Loucy (cell line): ENCODE results near the gene DES.

Experiments
- H2AFZ ChIP-seq: fragments of 200-600 bp; sonication (generic); 2 replicates; pipeline ENCODE4 v1.6.0; 2016; ENCODE audit warnings: antibody characterized with exemption, mild to moderate bottlenecking, low read length, moderate library complexity
- H3F3A ChIP-seq: fragments of 200-600 bp; 2 replicates; pipeline ENCODE4 v1.6.0; 2016; ENCODE audit warnings: antibody characterized with exemption, low read depth, mild to moderate bottlenecking
- H3K27me3 ChIP-seq: fragments of 200-600 bp; sonication (generic); 2 replicates; pipeline ENCODE4 v1.6.1; 2014; ENCODE audit warnings: low read length, mild to moderate bottlenecking; ENCODE audit not compliant: insufficient read depth, poor library complexity, severe bottlenecking
- H3K36me3 ChIP-seq: fragments of 200-600 bp; sonication (generic); 2 replicates; pipeline ENCODE4 v1.6.1; 2016; ENCODE audit warnings: low read length; ENCODE audit not compliant: insufficient read depth
- H3K4me1 ChIP-seq: fragments of 200-600 bp; sonication (generic); 2 replicates; pipeline ENCODE4 v1.5.1; 2014; ENCODE audit warnings: low read length, mild to moderate bottlenecking; ENCODE audit not compliant: insufficient read depth, poor library complexity, severe bottlenecking
- H3K4me2 ChIP-seq: fragments of 200-600 bp; sonication (generic); 2 replicates; pipeline ENCODE4 v1.6.0; 2014; ENCODE audit warnings: antibody characterized with exemption, low read length, low read depth, mild to moderate bottlenecking; ENCODE audit not compliant: poor library complexity, severe bottlenecking
- H3K4me3 ChIP-seq: fragments of 200-600 bp; sonication (generic); 2 replicates; pipeline ENCODE4 v1.5.1; 2014; ENCODE audit warnings: low read length, mild to moderate bottlenecking, mixed read lengths; ENCODE audit not compliant: poor library complexity, severe bottlenecking
- H3K79me2 ChIP-seq: fragments of 200-600 bp; sonication (generic); 2 replicates; pipeline ENCODE4 v1.6.1; 2014; ENCODE audit warnings: low read length; ENCODE audit not compliant: insufficient read depth
- H3K9ac ChIP-seq: fragments of 200-600 bp; sonication (generic); 2 replicates; pipeline ENCODE4 v1.6.0; 2014; ENCODE audit warnings: mild to moderate bottlenecking, low read depth, low read length, moderate library complexity; ENCODE audit not compliant: poor library complexity, severe bottlenecking
- H3K9me2 ChIP-seq: fragments of 200-600 bp; sonication (generic); replicated peaks from 2 replicates; pipeline ENCODE4 v1.6.1; 2016; ENCODE audit warnings: low read depth, low read length, mixed read lengths
- H3K9me3 ChIP-seq: fragments of 200-600 bp; sonication (generic); 2 replicates; pipeline ENCODE4 v1.6.1; 2014; ENCODE audit warnings: mild to moderate bottlenecking, antibody characterized with exemption, low read length, low read depth; ENCODE audit not compliant: insufficient read depth
- H4K20me1 ChIP-seq: fragments of 200-600 bp; sonication (generic); 2 replicates; pipeline ENCODE4 v1.6.0; 2014; ENCODE audit warnings: antibody characterized with exemption, low read length, mild to moderate bottlenecking; ENCODE audit not compliant: insufficient read depth, poor library complexity, severe bottlenecking
- CTCF ChIP-seq: fragments of 200-600 bp; sonication (generic); conservative IDR thresholded peaks from 2 replicates; pipeline ENCODE4 v1.5.1; 2014; ENCODE audit warnings: mild to moderate bottlenecking, antibody characterized with exemption, low read length
- EZH2phosphoT487 ChIP-seq: fragments of 200-600 bp; IDR thresholded peaks from 2 replicates; pipeline ENCODE4 v1.6.1; 2018; ENCODE audit warnings: antibody characterized with exemption, mild to moderate bottlenecking, moderate library complexity, borderline replicate concordance

DES gene

GRCh38 chr2:219426068-219426443, 7.9 kb downstream of the DES start:
- Histone ChIP-seq H3K27me3 (no peaks in the 10 kb centered on the region), H3F3A (no peaks in the 10 kb centered on the region), H3K4me1 (no peaks in the 10 kb centered on the region), H3K9me3 (no peaks in the 10 kb centered on the region), H3K79me2 (no peaks in the 10 kb centered on the region), H4K20me1 (no peaks in the 10 kb centered on the region), H3K36me3 (no peaks in the 10 kb centered on the region), H3K9me2 (no peaks in the 10 kb centered on the region), H3K9ac (no peak overlapping the region), H2AFZ (no peak overlapping the region), H3K4me2 (no peak overlapping the region), H3K4me3 (no peak overlapping the region)
- TF ChIP-seq EZH2phosphoT487, result no peak
- TF ChIP-seq CTCF, result no peak

- Histone ChIP-seq H3K4me3 (no peak overlapping the region), H3K4me2 (no peak overlapping the region)
Observed at GRCh38 chr2:219426534-219427136, 8.5 kb downstream of the DES start.

GRCh38 chr2:219428469-219428868, 10.3 kb downstream of the DES start:
- H3K4me3 ChIP-seq, result no peak overlapping the region
- H2AFZ ChIP-seq, result no peak overlapping the region
- no peaks in the 10 kb centered on the region for H3K27me3 ChIP-seq
- no peaks in the 10 kb centered on the region for H3K36me3 ChIP-seq
- H3K9me2 ChIP-seq, result no peaks in the 10 kb centered on the region
- H3K79me2 ChIP-seq, result no peaks in the 10 kb centered on the region
- no peaks in the 10 kb centered on the region for H3K9me3 ChIP-seq
- no peaks in the 10 kb centered on the region for H3F3A ChIP-seq
- H3K4me1 ChIP-seq, result no peaks in the 10 kb centered on the region
- H3K9ac ChIP-seq, result no peak overlapping the region
- H3K4me2 ChIP-seq, result no peak overlapping the region
- H4K20me1 ChIP-seq, result no peaks in the 10 kb centered on the region
- TF ChIP-seq CTCF, result no peak
- no peak for TF ChIP-seq EZH2phosphoT487

More at GRCh38 chr2:219426534-219427136, 8.5 kb downstream of the DES start:
- no peaks in the 10 kb centered on the region for H3K9me2 ChIP-seq
- H3K4me1 ChIP-seq, result no peaks in the 10 kb centered on the region
- no peak overlapping the region for H3K9ac ChIP-seq
- H3K79me2 ChIP-seq, result no peaks in the 10 kb centered on the region
- no peaks in the 10 kb centered on the region for H4K20me1 ChIP-seq
- no peaks in the 10 kb centered on the region for H3K36me3 ChIP-seq
- no peaks in the 10 kb centered on the region for H3K27me3 ChIP-seq
- TF ChIP-seq EZH2phosphoT487, result no peak
- no peak for TF ChIP-seq CTCF
- no peaks in the 10 kb centered on the region for H3K9me3 ChIP-seq
- H3F3A ChIP-seq, result no peaks in the 10 kb centered on the region
- no peak overlapping the region for H2AFZ ChIP-seq
